GM12891 (cell line): ENCODE results near the gene DPP4.

Experiments used
- POLR2A ChIP-seq: IDR thresholded peaks from 2 replicates; pipeline ENCODE4 v1.6.1; 2011; ENCODE audit warnings: low read depth, low read length, control low read depth
- POLR2AphosphoS5 ChIP-seq: IDR thresholded peaks from 2 replicates; pipeline ENCODE4 v1.6.1; 2011; ENCODE audit warnings: low read depth, low read length, control low read depth

- TF ChIP-seq POLR2AphosphoS5 (no peak), POLR2A (no peak)
These were observed 8.0 kb upstream of the DPP4 start for GRCh38 chr2:162082036-162082435.
